Activated CD8-positive, alpha-beta memory T cell treated with anti-CD3 and anti-CD28 coated beads, Interleukin-2, amount 50 U/mL, for 48 hours (primary cell): ENCODE measurements around the gene GLMP.
A peak's percentile ranks its signal among the peaks of the same experiment; 100 is the strongest.

Experiments
- DNase-seq: peaks from one replicate; pipeline ENCODE4 v3.0.0-alpha.2; 2020

The GLMP gene

DNA sequence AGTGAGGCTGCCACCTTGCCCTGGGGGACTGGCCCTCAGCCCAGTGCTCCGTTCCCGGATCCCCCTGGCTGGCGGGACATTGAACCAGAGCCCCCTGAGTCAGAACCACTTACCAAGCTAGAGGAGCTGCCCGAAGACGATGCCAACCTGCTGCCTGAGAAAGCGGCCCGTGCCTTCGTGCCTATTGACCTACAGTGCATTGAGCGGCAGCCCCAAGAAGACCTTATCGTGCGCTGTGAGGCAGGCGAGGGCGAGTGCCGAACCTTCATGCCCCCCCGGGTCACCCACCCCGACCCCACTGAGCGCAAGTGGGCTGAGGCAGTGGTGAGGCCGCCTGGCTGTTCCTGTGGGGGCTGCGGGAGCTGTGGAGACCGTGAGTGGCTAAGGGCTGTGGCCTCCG, 10.0 kb downstream of the GLMP start:
- DNase-seq, result no peak

DNA sequence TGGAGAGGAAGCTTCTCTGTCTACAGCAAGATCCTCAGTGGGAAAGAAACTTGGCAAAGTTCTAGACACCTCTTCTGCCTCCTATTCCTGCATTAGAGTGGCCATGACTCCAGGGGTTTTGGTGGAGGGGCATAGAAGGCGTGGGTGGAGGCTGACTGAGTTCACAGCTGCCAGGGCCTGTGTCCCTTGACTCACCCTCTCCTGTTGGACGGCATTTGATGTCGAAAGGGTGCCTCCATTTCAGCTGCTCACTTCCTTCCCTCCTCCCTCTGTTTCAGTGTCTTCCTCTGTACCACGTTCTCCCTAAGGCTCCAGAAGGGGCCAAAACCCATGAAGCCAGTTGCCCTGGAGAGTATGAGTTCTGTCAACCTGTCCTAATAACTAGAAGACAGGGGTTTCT, 10.7 kb downstream of the GLMP start:
- no peak for DNase-seq

DNA sequence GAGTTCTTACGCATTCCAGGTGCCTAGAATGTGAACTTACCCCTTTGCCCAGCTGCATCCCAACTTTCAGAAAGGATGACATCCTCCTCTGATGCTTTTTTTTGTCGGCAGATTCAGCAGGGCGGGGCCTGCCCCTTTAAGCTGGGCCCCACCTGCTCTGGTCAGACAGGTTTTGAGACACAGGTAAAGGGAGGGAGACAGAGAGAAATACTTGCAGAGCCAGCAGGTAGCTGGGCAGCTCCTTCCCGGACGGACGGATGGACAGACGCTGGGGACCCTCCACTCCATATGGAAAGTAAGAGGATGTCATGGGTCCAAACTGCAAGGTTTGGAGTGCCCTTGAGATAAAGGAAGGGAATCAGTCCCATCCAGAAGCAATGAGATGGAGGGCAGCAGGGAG, 11.4 kb downstream of the GLMP start, which contains the start of gene TMEM79:
TSS of gene TMEM79 (plus strand) at position 214 of the 400 bp plus-strand sequence. CDS start 902 bp downstream, outside the sequence.
- no peak for DNase-seq

DNA sequence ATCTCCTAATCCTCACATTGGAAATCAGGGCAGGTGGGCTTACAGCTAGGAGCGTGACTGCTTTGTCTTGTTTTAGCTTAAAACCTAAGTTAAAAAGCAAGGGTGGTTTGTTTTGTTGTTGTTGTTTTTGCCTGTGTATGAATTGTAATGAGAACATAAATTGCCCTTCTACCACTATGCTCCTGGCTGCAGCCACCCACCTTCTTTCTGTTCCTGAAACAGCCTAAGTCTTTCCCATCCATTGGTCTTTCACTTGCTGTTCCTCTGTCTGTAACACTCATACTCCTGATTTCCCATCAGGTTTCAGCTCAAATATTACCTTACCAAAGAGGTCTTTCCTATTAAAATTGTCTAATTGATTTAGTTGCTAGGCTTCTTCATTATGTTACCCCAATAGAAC, 12.0 kb downstream of the GLMP start:
- DNase-seq, result no peak

DNA sequence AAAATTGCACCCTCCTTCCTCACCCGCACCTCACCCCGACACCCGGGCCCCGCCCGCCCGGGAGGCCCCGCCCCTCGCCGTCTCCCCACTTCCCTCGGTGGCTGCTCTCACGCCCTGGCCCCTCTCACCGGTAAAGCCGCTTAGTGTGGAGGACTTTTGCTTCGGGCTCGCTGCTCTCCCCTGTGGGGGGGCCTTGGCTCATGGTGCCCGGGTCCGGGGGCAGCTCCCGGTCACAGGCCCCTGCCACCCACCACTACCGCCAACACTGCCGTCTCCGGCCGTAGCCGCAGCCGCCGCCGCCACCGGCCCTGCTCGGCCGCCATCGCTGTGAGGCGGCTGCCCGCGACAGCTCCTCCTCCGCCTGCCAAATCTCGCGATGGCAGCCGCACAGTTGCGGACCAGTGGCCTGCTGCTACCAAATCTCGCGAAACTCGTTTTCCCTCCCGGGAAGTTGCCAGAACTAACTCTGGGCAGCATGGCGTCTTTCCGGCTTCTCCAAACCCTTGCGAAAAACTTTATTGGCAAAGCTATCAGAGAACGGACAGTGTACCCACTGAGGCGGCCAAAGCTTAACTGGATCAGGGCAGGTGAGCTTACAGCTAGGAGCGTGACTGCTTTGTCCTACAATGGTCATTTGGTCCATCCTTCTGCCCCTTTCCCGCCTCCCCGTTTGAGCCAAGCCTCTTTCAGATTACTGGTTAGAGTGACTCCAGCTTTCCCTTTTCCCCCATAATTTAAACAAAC, 12.8 kb downstream of the GLMP start, which contains the start of gene SMG5:
TSS of gene SMG5 (minus strand) at position 347 of the 744 bp plus-strand sequence. CDS start at position 202, 145 bp downstream.
- DNase-seq, result peak; percentile 94

DNA sequence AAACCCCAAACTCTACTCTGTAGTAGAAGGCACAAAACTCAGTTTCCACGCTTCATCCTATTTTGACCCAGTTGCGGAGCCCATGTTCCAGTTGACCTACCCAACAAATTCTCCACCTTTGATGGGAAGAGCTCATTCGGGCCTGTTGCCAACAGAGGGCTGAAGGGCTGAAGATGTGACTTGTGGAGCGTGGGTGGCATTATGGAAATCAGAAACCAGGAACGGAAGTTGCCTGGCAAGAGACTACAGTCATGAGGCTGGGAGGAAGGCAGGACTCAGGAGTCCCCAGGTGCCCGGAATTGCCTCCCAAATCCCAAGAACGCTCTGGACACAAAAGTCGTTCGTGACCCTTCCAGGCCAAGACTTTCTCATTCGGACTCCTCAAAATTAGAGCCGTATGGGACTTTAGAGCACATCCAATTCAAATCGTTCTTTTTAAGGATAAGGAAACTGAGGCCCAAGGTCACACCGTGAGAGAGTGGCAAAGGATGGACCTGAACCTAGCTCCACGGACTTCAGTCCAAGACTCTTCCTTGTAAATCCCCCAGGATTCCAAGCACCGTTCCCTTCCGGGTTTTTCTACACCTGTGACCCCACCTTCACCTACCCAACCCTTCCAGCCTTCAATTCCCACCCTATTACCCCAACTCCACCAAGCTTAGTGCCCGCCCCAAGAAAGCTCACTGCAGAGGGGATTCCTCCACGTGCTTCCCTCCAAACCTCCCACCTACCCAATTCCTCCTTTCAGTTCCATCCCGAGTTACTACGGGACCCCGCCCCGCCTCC, 13.6 kb downstream of the GLMP start:
- DNase-seq, result peak; percentile 63

DNA sequence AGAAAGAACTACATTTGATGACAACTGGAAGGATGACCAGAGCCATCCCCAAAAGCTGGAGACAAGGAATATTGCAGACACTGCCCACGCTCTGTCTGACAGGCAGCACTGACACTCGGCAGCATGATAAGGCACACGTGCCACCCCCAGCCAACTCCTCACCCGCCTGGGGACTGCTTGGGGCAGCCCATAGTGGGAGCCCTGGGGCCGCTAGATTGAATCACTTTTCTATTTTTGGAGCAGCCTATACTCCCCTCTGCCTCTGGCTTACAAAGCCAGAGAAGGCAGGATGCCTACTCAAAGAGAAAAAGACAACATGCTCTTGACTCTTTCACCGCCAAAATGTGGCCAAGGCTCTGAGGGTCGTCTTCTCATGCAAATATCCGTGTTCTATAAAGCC, 14.2 kb downstream of the GLMP start:
- peak; percentile 78 for DNase-seq

DNA sequence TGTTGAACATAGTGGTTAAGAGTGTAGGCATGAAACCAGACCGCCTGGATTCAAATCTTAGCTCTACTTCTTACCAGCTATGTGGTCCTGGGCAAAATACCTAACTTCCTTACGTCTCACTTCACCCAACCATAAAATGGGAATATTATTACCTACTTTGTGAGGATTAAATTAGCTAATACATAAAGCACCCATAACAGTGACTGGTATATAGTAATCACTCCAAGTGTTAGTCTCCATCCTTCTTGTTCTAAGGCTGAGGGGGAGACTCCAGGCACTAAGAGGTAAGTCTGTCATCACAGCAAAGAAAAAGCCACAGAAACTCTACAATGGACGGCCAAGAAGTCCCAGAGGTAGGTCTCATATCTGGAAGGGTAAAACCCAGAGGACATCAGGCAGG, 15.6 kb downstream of the GLMP start:
- DNase-seq, result no peak

DNA sequence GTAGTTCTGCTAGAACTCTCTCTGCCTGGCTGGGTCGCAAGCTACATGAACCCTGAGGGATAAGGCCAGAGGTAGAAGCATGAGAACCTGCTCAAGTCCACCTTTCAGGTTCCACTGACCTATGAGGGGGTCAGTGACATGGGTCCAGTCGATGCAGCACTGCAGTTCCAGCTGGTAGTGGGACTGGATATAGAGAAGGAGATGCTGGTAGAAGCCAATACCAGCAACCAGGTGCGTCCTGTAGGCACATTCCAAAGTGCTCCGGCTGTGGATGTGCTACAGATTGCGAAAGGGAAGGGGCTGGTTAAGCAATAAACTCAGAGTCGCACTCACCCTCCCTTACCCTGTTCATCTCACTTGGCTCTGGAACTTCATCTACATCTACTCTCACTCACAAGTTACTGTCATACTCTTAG, 18.5 kb downstream of the GLMP start:
- no peak for DNase-seq

DNA sequence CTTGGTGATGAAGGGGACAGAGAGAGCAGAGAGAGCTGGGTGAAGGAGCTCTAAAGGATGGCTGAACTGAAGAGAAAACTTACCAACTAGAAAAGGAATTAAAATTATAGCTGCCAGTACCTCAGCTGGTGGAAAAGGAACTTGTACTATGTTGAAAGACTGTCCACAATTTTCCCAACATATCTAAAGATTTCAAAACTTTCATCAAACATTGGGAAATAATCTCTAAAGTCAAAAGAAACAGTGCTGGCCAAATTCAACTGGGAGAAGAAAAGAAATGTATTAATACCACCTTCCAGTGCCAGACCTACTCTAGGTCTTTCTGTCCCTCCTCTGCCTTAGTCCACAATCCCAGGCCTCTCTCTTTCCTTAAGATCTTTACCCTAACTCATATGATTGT, 18.9 kb downstream of the GLMP start:
- no peak for DNase-seq

DNA sequence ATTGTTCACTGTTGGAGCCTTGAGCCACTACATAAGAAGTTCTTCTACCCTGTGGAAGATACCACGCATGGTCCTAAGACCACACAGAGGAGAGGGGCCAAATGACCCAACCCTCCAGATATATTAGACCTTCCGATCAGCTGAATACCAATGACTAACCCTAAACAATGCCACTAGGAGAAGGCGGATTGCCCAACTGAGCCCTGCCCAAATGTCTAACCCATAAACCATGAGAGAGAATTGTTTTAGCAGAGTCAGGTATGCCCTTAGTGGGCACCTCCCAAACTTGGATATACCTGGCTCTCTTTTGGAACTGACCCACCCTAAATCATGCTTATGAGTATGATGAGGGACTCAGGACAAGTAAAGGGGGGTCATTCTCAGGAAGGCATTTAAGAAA, 25.2 kb downstream of the GLMP start:
- no peak for DNase-seq

DNA sequence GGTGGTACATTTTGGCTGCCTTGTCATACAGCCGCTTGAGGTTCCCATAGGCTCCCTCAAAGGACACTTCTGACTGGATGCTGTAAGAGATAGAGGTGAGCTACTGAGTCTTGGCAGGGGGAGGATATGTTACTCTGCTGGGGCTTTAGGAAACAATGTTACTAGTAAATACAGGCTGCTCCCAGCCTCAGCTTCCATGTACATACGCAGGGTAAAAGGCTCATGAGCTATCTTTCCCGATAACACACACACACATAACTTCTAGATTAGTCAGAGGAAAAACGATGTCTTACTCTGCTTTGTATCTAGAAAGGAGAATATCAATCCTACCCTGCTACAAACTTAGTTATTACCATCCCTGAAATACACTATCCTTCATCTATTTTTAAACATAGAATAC, 27.1 kb downstream of the GLMP start:
- no peak for DNase-seq

DNA sequence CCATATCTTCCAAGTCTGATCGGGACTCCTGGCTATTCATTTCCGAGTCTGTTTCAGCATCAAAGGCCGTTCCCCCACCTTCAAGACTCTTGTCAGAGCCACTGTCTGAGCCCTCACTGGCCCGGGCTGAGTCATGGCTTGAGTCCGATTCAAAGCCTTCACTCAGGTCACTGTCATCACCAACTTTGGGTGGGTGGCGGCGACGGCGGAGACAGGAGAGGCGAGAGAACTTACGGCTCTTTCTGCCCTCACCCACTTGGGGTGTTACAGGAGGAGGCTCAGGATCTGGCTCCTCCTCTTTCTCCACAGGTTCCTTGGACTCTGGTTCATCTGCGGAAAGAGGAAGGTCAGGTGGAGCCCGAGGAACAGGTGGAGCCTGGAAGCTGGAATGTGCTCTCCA, 29.4 kb downstream of the GLMP start:
- no peak for DNase-seq

DNA sequence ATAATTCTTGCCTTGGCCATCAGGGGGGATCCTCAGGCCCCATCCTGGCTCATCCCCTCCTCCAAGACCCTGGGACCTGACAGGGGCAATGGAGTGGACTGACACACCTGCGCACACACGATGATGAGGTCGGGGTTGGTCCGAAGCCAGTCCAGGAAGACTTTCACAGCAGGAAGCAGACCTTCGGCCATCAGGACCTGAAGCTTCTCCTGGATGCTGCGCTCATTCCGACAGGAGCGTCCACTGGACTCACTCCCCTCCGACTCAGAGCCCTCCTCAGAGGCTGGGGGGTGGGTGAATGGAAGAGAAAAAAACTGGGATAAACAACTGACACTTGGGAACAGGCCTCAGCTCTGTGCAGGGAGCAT, 32.2 kb downstream of the GLMP start:
- no peak for DNase-seq

DNA sequence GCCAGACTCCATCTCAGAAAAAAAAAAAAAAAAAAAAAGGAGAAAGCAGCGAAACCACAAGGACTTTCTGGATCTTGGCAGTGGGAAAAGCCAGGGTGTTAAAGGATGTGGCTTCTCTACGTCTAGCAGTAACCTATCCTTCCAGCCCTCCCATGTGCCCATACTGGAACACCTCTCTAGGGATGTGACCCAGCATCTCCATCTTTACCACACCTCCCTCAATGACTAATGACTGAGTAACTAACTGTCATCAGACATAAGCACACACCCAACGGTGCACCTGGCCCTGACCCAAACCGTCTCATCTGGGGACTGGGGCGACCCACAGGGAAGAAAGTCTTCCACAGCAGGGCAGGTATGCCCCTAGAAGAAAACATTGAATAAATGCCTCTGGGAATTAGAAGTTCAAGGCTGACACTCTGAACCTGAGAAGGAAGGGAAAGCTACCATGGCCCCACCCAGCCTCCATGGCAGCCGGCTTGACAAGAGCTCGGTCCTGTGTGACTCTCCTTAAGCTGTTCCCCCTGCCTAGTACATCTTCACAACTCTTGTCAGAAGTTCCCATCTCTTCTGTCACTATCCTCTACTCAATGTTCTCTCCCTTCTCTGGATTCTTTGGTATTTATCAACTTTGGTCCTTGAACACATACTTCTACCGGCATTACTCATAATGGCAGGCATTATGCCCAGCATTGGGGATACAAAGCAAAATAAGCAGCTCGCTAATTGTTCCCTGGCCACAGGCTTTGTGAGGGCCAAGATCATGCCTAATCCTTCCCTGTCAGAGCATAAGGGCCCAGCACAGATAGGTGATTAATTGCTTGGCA, 32.8 kb downstream of the GLMP start:
- no peak for DNase-seq

DNA sequence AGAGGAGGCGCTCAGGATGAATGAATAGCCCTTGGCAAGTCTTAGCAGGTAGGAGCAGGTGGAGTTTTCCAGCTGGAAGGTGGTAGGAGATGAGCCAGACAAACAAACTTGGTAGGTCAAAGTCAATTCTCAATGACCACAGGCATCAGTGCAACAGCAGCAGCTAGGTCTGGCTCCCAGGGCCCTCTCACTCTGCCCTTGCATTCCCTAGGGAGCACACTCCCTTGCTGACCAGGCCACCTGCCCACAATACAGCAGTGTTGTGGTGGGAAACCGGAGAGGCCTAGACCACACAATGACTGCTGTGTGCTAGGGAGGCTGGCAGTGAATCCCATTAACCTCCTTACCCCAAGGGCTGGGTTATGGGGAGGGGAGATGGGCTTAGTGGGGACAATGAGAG, 34.6 kb downstream of the GLMP start:
- no peak for DNase-seq

DNA sequence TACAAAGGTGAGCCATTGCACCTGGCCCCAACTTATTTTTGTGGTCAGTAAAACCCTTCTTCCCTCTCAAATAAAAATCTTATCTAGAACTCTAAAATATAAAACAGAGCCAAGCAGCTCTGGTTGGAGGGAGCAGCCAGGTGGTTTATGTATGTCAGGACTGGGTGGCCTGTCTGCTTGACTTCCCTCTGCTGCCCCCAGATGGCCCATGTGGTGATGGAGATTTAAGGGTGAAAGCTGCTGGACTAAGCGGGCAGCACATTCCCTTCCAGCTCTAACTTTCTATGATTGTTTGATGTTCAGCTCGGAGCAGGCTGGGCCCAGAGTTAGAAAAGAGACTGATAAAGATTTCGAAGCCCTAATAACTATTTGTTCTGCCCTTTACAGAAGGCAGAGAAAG, 35.7 kb downstream of the GLMP start:
- DNase-seq, result no peak

DNA sequence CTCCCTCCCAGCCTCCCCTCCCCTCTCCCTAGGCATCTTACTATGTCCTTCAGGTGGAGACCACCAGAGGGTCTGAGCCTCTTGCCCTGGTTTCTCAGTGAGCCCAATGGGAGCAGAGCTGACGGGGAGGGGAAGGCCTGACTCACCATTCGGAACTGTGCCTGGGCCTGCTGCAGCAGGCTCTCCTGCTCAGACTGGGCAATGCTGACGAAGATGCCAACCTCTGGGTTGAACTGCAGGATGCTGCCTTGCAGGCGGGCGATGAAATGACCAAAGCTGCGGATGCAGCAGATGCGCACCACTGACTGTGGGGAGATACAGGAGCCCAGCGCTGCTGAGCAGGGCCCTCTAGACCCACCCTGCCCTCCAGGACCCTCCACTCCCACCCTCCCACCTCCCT, 36.6 kb downstream of the GLMP start:
- no peak for DNase-seq

DNA sequence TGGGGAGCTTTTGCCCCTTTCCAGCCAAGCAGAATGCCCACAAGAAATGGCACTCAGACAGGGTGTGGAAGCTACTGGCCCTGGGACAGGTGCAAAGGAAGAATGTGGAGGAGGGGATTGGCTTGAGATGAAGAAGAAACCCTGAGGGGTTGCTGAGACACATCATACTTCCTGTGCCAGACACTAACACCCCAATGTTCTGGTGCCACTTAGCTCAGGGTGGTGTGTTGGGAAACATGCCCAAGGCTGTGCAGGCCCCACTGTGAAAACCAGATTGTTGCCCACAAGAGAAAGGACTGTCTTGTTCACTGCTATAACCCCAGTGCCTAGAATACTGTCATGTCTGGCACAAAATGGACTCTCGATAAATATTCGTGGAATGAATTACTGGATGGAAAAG, 37.8 kb downstream of the GLMP start:
- no peak for DNase-seq

DNA sequence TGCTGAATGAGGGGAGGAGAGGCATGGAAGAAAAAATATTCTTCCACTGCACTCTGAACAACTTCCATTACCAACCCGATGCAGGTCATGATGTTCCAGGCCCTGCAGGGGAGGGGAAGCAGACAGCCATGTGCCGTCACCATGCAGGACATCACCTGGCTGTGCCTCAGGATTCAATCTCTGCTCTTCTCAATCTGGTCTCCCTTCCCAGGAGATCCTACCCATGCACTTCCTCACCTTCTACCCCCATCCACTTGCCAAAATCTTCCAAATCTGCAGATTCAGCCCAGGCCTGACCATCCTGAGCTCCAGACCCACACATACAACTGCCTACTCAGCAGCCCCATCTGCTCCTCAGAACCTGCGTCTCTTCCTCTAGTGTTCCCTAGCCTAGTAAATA, 41.8 kb downstream of the GLMP start:
- no peak for DNase-seq

DNA sequence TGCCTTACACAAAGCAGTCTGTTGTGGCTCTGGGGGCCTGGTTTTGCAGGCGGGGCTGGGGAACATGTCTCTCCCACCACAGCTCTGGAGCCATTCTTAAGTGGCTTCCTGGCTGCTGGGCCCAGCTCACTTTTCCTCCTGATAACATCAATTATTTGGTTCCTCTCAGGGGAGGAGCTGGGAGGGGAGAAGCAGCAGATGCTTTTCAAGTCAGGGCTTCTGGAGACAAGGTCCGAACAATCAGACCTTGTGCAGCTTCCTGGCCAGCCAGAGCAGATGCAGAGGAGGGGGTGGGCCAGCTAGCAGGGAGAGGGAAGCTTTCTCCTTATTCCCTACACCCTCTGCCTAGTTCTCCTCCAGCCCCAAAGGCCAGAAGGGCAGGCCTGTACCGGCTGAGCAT, 44.0 kb downstream of the GLMP start:
- no peak for DNase-seq

DNA sequence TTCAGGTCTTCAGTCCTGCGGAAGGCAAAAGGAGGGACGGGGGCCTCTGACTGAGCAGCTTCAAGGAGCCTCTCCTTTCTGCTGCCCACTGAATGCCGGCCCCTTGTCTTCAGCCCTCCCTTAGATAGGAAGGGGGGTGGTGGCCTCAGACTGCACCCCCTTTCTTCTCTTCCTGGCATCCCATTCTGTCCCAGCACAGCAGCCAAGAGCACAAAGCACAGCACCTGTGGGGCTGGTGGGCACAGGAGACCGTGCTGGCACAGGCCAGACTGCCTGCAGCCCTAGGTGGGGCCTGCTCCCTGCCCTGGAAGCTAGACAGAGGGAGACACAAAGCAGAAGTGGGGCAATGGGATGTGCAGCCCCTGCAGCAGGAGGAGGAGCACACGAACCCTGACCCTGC, 45.9 kb downstream of the GLMP start:
- DNase-seq, result no peak

DNA sequence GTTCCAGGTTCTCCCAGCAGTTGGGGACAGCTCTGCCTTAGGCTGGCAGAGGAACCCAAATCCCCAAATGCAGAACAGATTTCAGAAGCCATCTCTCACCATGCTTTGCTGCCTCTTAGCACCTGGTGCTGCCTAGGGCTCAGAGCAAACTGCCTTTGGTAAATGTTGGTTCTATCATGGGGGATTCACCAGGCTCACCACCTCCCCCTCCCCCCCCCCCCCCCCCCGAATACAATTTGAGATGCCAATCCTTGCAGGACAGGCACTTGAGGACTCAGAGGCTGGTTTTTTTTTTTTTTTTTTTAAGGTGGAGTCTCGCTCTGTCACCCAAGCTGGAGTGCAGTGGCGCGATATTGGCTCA, 47.2 kb downstream of the GLMP start:
- no peak for DNase-seq
